DOHH2 (cell line): Measurements from ENCODE around the gene PSMA7.

Source experiments
- H3F3A ChIP-seq: fragments of 200-600 bp; sonication (generic), shearing (Covaris generic); 2 replicates; pipeline ENCODE4 v1.6.0; 2016; ENCODE audit warnings: antibody characterized with exemption, mild to moderate bottlenecking; ENCODE audit not compliant: control insufficient read depth, insufficient read depth
- H3K27ac ChIP-seq: fragments of 200-600 bp; sonication (generic); 2 replicates; pipeline ENCODE4 v1.5.1; 2014; ENCODE audit warnings: low read depth, mild to moderate bottlenecking, low read length, moderate library complexity
- H3K27me3 ChIP-seq: fragments of 200-600 bp; sonication (generic); 2 replicates; pipeline ENCODE4 v1.6.1; 2014; ENCODE audit warnings: mild to moderate bottlenecking, low read length, mixed read lengths; ENCODE audit not compliant: control insufficient read depth
- H3K36me3 ChIP-seq: fragments of 200-600 bp; sonication (generic); 2 replicates; pipeline ENCODE4 v1.6.1; 2014; ENCODE audit warnings: mild to moderate bottlenecking, low read length, moderate library complexity, mixed read lengths; ENCODE audit not compliant: control insufficient read depth
- H3K4me1 ChIP-seq: fragments of 200-600 bp; sonication (generic); 2 replicates; pipeline ENCODE4 v1.6.1; 2014; ENCODE audit warnings: mild to moderate bottlenecking, low read length, mixed read lengths; ENCODE audit not compliant: control insufficient read depth
- H3K4me2 ChIP-seq: fragments of 200-600 bp; sonication (generic); 2 replicates; pipeline ENCODE4 v1.6.0; 2014; ENCODE audit warnings: mild to moderate bottlenecking, low read length, moderate library complexity
- H3K4me3 ChIP-seq: fragments of 200-600 bp; sonication (generic); 2 replicates; pipeline ENCODE4 v1.5.1; 2014; ENCODE audit warnings: mild to moderate bottlenecking, low read length, mixed read lengths
- H3K79me2 ChIP-seq: fragments of 200-600 bp; sonication (generic); 2 replicates; pipeline ENCODE4 v1.6.1; 2014; ENCODE audit warnings: mild to moderate bottlenecking, low read length, mixed read lengths; ENCODE audit not compliant: control insufficient read depth
- H3K9me2 ChIP-seq: fragments of 200-600 bp; sonication (generic); replicated peaks from 2 replicates; pipeline ENCODE4 v1.6.1; 2014; ENCODE audit warnings: mild to moderate bottlenecking, low read length, mixed read lengths; ENCODE audit not compliant: control insufficient read depth
- H3K9me3 ChIP-seq: fragments of 200-600 bp; sonication (generic); 2 replicates; pipeline ENCODE4 v1.6.1; 2014; ENCODE audit warnings: antibody characterized with exemption, low read length, mixed read lengths; ENCODE audit not compliant: control insufficient read depth, insufficient read depth
- H4K20me1 ChIP-seq: fragments of 200-600 bp; sonication (generic); 2 replicates; pipeline ENCODE4 v1.6.0; 2014; ENCODE audit warnings: low read depth, mild to moderate bottlenecking, antibody characterized with exemption, low read length, moderate library complexity; ENCODE audit not compliant: control insufficient read depth, insufficient read depth
- CTCF ChIP-seq: fragments of 200-600 bp; sonication (generic); IDR thresholded peaks from one replicate; pipeline ENCODE4 v1.5.1; 2014; ENCODE audit warnings: antibody characterized with exemption, mild to moderate bottlenecking, low read depth, low read length; ENCODE audit not compliant: poor library complexity, severe bottlenecking
- EZH2phosphoT487 ChIP-seq: fragments of 200-600 bp; sonication (generic); IDR thresholded peaks from 2 replicates; pipeline ENCODE4 v1.6.1; 2017; ENCODE audit warnings: borderline replicate concordance, mild to moderate bottlenecking, antibody characterized with exemption, low read length, moderate library complexity, mixed read lengths

The PSMA7 gene

GRCh38 chr20:62089393-62089792, 53.8 kb downstream of the PSMA7 start:
- no peak overlapping the region for H3K27ac ChIP-seq
- H3K27me3 ChIP-seq = peaks cover 5% of the 10 kb centered on the region
- no peak overlapping the region for H3K4me2 ChIP-seq
- no peaks in the 10 kb centered on the region for H3K9me3 ChIP-seq
- no peaks in the 10 kb centered on the region for H4K20me1 ChIP-seq
- no peak for TF ChIP-seq CTCF
- no peak for TF ChIP-seq EZH2phosphoT487
- no peak overlapping the region for H3K4me3 ChIP-seq
- no peaks in the 10 kb centered on the region for H3K4me1 ChIP-seq
- no peaks in the 10 kb centered on the region for H3K9me2 ChIP-seq
- no peaks in the 10 kb centered on the region for H3K79me2 ChIP-seq
- H3K36me3 ChIP-seq = no peaks in the 10 kb centered on the region
- H3F3A ChIP-seq = no peaks in the 10 kb centered on the region

- H3K9me3 ChIP-seq = no peaks in the 10 kb centered on the region
- H3F3A ChIP-seq = no peaks in the 10 kb centered on the region
- no peaks in the 10 kb centered on the region for H3K79me2 ChIP-seq
- H3K4me1 ChIP-seq = no peaks in the 10 kb centered on the region
- H3K27ac ChIP-seq = no peak overlapping the region
- no peaks in the 10 kb centered on the region for H3K9me2 ChIP-seq
- TF ChIP-seq CTCF = no peak
- no peak for TF ChIP-seq EZH2phosphoT487
- H4K20me1 ChIP-seq = no peaks in the 10 kb centered on the region
- H3K27me3 ChIP-seq = peaks cover 5% of the 10 kb centered on the region; the same call in 1 of the 2 replicates
- no peak overlapping the region for H3K4me2 ChIP-seq
- H3K4me3 ChIP-seq = no peak overlapping the region
- no peaks in the 10 kb centered on the region for H3K36me3 ChIP-seq
Measured at GRCh38 chr20:62088258-62089127, 54.7 kb downstream of the PSMA7 start.

- Histone ChIP-seq H3K79me2 (no peaks in the 10 kb centered on the region), H3K27ac (no peak overlapping the region), H3F3A (no peaks in the 10 kb centered on the region), H3K27me3 (peaks cover 5% of the 10 kb centered on the region; the same call in 1 of the 2 replicates), H3K36me3 (no peaks in the 10 kb centered on the region), H4K20me1 (no peaks in the 10 kb centered on the region), H3K4me3 (no peak overlapping the region), H3K9me3 (no peaks in the 10 kb centered on the region), H3K4me1 (no peaks in the 10 kb centered on the region), H3K4me2 (no peak overlapping the region), H3K9me2 (no peaks in the 10 kb centered on the region)
- TF ChIP-seq EZH2phosphoT487 (no peak), CTCF (no peak)
Measured at GRCh38 chr20:62087632-62088031, 55.6 kb downstream of the PSMA7 start.
